ENCODE measurements around the gene HOTAIR.

Gene HOTAIR

GRCh38 chr12:53983568-53983949 is 8.8 kb upstream of the HOTAIR start:
- intact Hi-C loops (cut with DNase I; ENCODE audit: low total_unique reads) = loop anchor here (5.0 kb wide), 1 partner anchor 219 kb away; no protein-coding TSS in a partner anchor
- no peak for DNase-seq
- Histone ChIP-seq H3K27ac (peak overlapping the region; percentile 93 to 98), H3K4me3 (peak overlapping the region; percentile 64 to 84), H3K27me3 (no peaks in the 10 kb centered on the region), H3K4me1 (peaks cover 0 to 52% (median 30%) of the 10 kb centered on the region in 4 donors), H3K9me3 (no peaks in the 10 kb centered on the region), H3K36me3 (no peaks in the 10 kb centered on the region)
- no peak for TF ChIP-seq CTCF (IDR thresholded peaks at IDR 0.05)

DNA sequence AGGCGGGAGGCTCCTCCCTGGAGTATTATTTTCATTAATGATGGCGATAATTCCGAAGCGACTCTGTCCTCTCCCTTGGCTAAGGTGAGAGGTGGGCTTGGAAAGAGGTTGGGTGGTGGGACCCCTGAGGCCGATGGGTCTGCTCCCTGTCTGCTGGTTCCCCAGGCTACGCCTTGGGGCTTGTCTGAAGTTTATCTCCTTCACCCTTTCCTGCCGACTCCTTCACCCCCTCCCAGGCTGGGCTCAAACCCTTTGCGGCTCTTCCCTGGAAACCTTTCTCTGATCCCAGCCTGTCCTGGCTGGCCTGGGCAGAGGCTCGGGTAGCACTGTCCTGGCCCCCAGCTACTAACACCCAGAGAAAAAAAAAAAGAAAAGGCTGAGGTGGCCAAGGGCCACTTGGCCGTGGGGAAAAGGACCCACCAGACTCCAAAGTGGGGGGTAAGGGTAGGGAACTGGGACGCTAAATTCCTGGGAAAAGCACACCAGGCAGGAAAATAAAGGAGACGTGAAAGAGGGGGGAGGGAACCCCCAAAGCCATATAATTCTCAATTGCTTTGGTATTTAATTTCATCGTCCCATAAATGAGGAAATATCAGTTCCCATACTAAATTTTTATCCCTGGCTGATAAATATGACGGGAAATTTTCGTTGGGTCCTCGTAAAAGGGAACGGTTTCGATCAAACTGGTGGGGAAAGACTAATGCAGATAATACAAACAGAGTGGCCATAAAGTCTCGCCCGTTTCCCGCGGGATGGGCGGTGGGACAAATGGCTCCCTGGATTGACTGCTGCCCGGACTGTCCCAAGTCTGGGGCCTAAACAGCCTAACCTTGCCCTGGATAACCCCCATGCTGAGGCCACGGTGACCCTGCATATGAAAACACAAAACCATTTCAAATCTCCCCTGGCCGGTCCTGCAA is 8.2 kb upstream of the HOTAIR start:
- no peak for DNase-seq
- Histone ChIP-seq H3K4me3 (peak overlapping the region; percentile 64 to 84), H3K27ac (peak overlapping the region; percentile 93 to 98), H3K4me1 (peaks cover 0 to 52% (median 32%) of the 10 kb centered on the region in 4 donors), H3K9me3 (no peaks in the 10 kb centered on the region), H3K27me3 (no peaks in the 10 kb centered on the region), H3K36me3 (no peaks in the 10 kb centered on the region)
- intact Hi-C loops (cut with DNase I; ENCODE audit: low total_unique reads) = loop anchor here (5.0 kb wide), 1 partner anchor 219 kb away; no protein-coding TSS in a partner anchor
- TF ChIP-seq CTCF (IDR thresholded peaks at IDR 0.05) = no peak

DNA sequence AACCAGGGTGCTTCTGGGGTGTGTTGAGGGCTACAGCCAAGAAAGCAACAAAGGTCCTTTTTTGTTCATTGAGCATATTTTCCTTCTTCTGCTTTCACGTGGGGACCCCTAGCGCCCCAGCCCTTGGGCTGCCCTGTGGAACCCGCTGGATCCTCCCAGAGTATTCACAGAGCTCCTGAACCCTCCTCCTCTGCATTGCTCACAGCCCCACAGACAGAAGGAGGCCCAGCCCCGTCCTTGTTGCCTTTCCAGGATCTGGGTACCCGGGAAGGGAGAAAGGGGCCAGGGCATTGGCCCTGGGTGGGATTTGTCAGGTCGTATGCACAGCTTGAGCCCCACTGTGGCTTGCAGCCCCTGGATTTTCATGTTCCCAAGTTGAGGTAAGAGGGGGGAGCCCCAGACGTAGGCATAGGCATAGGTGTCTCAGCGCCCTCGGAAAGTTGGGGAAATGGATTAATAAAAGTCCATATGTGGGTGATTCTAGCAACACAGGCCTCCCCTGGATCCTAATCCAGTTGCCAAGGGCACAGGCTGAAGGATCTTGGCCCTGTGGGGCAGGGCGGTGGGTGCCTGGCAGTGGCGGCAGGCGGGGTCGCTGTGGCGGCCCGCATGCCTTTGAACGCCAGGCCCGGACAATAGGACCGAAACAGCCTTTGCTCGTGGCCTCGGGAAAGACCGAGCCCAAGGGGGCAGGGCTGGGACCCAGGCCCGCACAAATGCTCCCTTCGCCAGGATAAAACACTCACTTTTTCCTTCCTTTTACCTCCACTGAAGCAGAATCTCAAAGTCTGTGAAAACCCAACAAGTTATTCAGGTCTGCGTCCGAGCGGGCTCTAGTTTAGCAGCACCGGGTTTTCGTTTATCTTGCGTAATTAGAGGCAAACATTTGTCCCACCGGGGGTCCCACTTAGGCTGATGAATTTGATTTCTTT is 7.1 kb upstream of the HOTAIR start:
- TF ChIP-seq CTCF (IDR thresholded peaks at IDR 0.05) = no peak
- intact Hi-C loops (cut with DNase I; ENCODE audit: low total_unique reads) = loop anchor here (5.0 kb wide), 1 partner anchor 220 kb away; no protein-coding TSS in a partner anchor
- no peaks in the 10 kb centered on the region for H3K9me3 ChIP-seq
- no peaks in the 10 kb centered on the region for H3K36me3 ChIP-seq
- H3K4me1 ChIP-seq = peaks cover 0 to 50% (median 29%) of the 10 kb centered on the region in 4 donors
- H3K4me3 ChIP-seq = peak overlapping the region; percentile 64 to 84
- no peaks in the 10 kb centered on the region for H3K27me3 ChIP-seq
- DNase-seq = no peak
- peak overlapping the region; percentile 93 to 98 for H3K27ac ChIP-seq

DNA sequence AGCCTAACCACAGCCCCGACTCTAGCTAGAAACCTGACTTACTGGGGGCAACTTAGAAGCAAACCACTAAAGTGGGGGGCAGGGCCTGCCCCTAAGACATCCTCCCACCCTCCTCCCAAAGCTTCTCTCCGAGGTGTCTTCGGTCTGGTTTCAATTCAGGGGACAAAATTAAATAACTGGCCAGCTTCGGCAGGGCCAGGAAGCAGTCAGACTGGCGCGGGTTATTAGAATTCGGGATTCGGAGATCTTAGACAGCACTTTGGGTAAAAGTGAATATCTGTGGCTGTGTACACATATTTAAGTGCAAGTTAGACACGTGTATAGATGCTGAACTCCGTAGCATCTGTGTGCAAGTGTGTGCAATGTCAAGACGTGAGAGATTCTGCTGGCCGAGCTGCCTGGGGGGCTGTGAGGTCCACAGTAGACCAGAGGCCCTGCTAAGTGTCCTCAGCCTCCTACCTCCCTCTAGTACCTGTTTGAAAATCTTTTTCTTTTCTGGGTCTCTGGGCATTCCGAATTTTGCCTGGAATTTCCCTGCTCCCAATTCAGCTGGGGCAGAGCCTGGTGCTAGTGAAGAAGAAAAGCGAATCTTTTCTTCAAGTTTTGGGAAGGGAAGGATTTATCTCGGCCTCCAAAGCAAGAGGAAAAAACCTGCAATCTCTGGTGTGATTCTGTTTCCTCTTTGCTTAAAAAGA is 6.2 kb upstream of the HOTAIR start:
- no peak for TF ChIP-seq CTCF (IDR thresholded peaks at IDR 0.05)
- H3K27me3 ChIP-seq = no peaks in the 10 kb centered on the region
- peak overlapping the region; percentile 64 to 84 for H3K4me3 ChIP-seq
- H3K27ac ChIP-seq = peak overlapping the region; percentile 93 to 98
- intact Hi-C loops (cut with DNase I; ENCODE audit: low total_unique reads) = loop anchor here (5.0 kb wide), 1 partner anchor 221 kb away; no protein-coding TSS in a partner anchor
- no peak for DNase-seq
- no peaks in the 10 kb centered on the region for H3K36me3 ChIP-seq
- no peaks in the 10 kb centered on the region for H3K9me3 ChIP-seq
- peaks cover 0 to 59% (median 30%) of the 10 kb centered on the region in 4 donors for H3K4me1 ChIP-seq

Data from tibial artery (tissue), 4 donors.